ENCODE measurements around the gene PPP2R3A.
"Not testable (repeated sequence)": the region's sequence is repeated elsewhere in the genome, so short reads cannot be mapped to it uniquely, and the experiment has no call there.

Gene PPP2R3A

GRCh38 chr3:136141291-136141785, 175.8 kb downstream of the PPP2R3A start:
- Histone ChIP-seq H3K36me3 (ENCODE audit: insufficient read depth, low read length) (peaks cover 6% of the 10 kb centered on the region; the same call in 1 of the 2 replicates), H3F3A (ENCODE audit: low read depth) (no peaks in the 10 kb centered on the region; the same call in 1 of the 2 replicates), H3K4me3 (ENCODE audit: low read length, poor library complexity, severe bottlenecking) (no peak overlapping the region), H3K9ac (ENCODE audit: low read depth, low read length, poor library complexity, severe bottlenecking) (no peak overlapping the region), H3K4me2 (ENCODE audit: low read depth, low read length, poor library complexity, severe bottlenecking) (no peak overlapping the region), H3K9me3 (ENCODE audit: insufficient read depth, low read depth, low read length) (no peaks in the 10 kb centered on the region), H3K9me2 (replicated peaks; ENCODE audit: low read depth, low read length) (no peaks in the 10 kb centered on the region), H3K27me3 (ENCODE audit: insufficient read depth, low read length, poor library complexity, severe bottlenecking) (no peaks in the 10 kb centered on the region), H3K79me2 (ENCODE audit: insufficient read depth, low read length) (peaks cover 13% of the 10 kb centered on the region; the same call in 1 of the 2 replicates), H4K20me1 (ENCODE audit: insufficient read depth, low read length, poor library complexity, severe bottlenecking) (peaks cover 3% of the 10 kb centered on the region), H3K4me1 (ENCODE audit: insufficient read depth, low read length, poor library complexity, severe bottlenecking) (peaks cover 35% of the 10 kb centered on the region), H2AFZ (ENCODE audit: low read length) (no peak overlapping the region)
- no peak for TF ChIP-seq CTCF (conservative IDR thresholded peaks at IDR 0.05; ENCODE audit: low read length)
- no peak for TF ChIP-seq EZH2phosphoT487 (IDR thresholded peaks at IDR 0.05; ENCODE audit: borderline replicate concordance)

- no peak overlapping the region for H3K4me2 ChIP-seq (ENCODE audit: low read depth, low read length, poor library complexity, severe bottlenecking)
- H2AFZ ChIP-seq (ENCODE audit: low read length): no peak overlapping the region
- H3K36me3 ChIP-seq (ENCODE audit: insufficient read depth, low read length): peaks cover 6% of the 10 kb centered on the region; the same call in 1 of the 2 replicates
- H3K9ac ChIP-seq (ENCODE audit: low read depth, low read length, poor library complexity, severe bottlenecking): no peak overlapping the region
- peaks cover 16% of the 10 kb centered on the region; the same call in 1 of the 2 replicates for H3K79me2 ChIP-seq (ENCODE audit: insufficient read depth, low read length)
- no peak overlapping the region for H3K4me3 ChIP-seq (ENCODE audit: low read length, poor library complexity, severe bottlenecking)
- TF ChIP-seq EZH2phosphoT487 (IDR thresholded peaks at IDR 0.05; ENCODE audit: borderline replicate concordance) (no peak), CTCF (conservative IDR thresholded peaks at IDR 0.05; ENCODE audit: low read length) (no peak)
- no peaks in the 10 kb centered on the region for H3K9me2 ChIP-seq (replicated peaks; ENCODE audit: low read depth, low read length)
- no peaks in the 10 kb centered on the region; the same call in 1 of the 2 replicates for H3F3A ChIP-seq (ENCODE audit: low read depth)
- no peaks in the 10 kb centered on the region for H3K9me3 ChIP-seq (ENCODE audit: insufficient read depth, low read depth, low read length)
- H3K27me3 ChIP-seq (ENCODE audit: insufficient read depth, low read length, poor library complexity, severe bottlenecking): no peaks in the 10 kb centered on the region
- peaks cover 30% of the 10 kb centered on the region for H3K4me1 ChIP-seq (ENCODE audit: insufficient read depth, low read length, poor library complexity, severe bottlenecking)
- H4K20me1 ChIP-seq (ENCODE audit: insufficient read depth, low read length, poor library complexity, severe bottlenecking): peaks cover 9% of the 10 kb centered on the region
Measured at GRCh38 chr3:136141891-136142290, 176.4 kb downstream of the PPP2R3A start.

GRCh38 chr3:136142592-136142991, 177.1 kb downstream of the PPP2R3A start:
- Histone ChIP-seq H4K20me1 (ENCODE audit: insufficient read depth, low read length, poor library complexity, severe bottlenecking) (peaks cover 16% of the 10 kb centered on the region), H3K4me1 (ENCODE audit: insufficient read depth, low read length, poor library complexity, severe bottlenecking) (peaks cover 26% of the 10 kb centered on the region), H3K79me2 (ENCODE audit: insufficient read depth, low read length) (peaks cover 23% of the 10 kb centered on the region; the same call in 1 of the 2 replicates), H3F3A (ENCODE audit: low read depth) (no peaks in the 10 kb centered on the region; the same call in 1 of the 2 replicates), H3K9me3 (ENCODE audit: insufficient read depth, low read depth, low read length) (no peaks in the 10 kb centered on the region), H3K4me3 (ENCODE audit: low read length, poor library complexity, severe bottlenecking) (no peak overlapping the region), H3K4me2 (ENCODE audit: low read depth, low read length, poor library complexity, severe bottlenecking) (no peak overlapping the region), H3K36me3 (ENCODE audit: insufficient read depth, low read length) (peaks cover 12% of the 10 kb centered on the region; the same call in 1 of the 2 replicates), H3K27me3 (ENCODE audit: insufficient read depth, low read length, poor library complexity, severe bottlenecking) (no peaks in the 10 kb centered on the region), H3K9me2 (replicated peaks; ENCODE audit: low read depth, low read length) (no peaks in the 10 kb centered on the region), H2AFZ (ENCODE audit: low read length) (no peak overlapping the region), H3K9ac (ENCODE audit: low read depth, low read length, poor library complexity, severe bottlenecking) (no peak overlapping the region)
- TF ChIP-seq CTCF (conservative IDR thresholded peaks at IDR 0.05; ENCODE audit: low read length): no peak
- no peak for TF ChIP-seq EZH2phosphoT487 (IDR thresholded peaks at IDR 0.05; ENCODE audit: borderline replicate concordance)

GRCh38 chr3:136144397-136144796, 178.9 kb downstream of the PPP2R3A start:
- not testable (repeated sequence) for H3K9me2 ChIP-seq (replicated peaks; ENCODE audit: low read depth, low read length)
- peaks cover 30% of the 10 kb centered on the region; the same call in 1 of the 2 replicates for H3K36me3 ChIP-seq (ENCODE audit: insufficient read depth, low read length)

More at GRCh38 chr3:136144397-136144796, 178.9 kb downstream of the PPP2R3A start:
- H2AFZ ChIP-seq (ENCODE audit: low read length); H3K4me3 ChIP-seq (ENCODE audit: low read length, poor library complexity, severe bottlenecking); H3K9ac ChIP-seq (ENCODE audit: low read depth, low read length, poor library complexity, severe bottlenecking); H3K9me3 ChIP-seq (ENCODE audit: insufficient read depth, low read depth, low read length); H3F3A ChIP-seq (ENCODE audit: low read depth); H3K4me2 ChIP-seq (ENCODE audit: low read depth, low read length, poor library complexity, severe bottlenecking); H3K27me3 ChIP-seq (ENCODE audit: insufficient read depth, low read length, poor library complexity, severe bottlenecking): not testable (repeated sequence)
- Histone ChIP-seq H3K79me2 (ENCODE audit: insufficient read depth, low read length) (peaks cover 41% of the 10 kb centered on the region), H3K4me1 (ENCODE audit: insufficient read depth, low read length, poor library complexity, severe bottlenecking) (peaks cover 18% of the 10 kb centered on the region), H4K20me1 (ENCODE audit: insufficient read depth, low read length, poor library complexity, severe bottlenecking) (peaks cover 34% of the 10 kb centered on the region)

Data from Loucy (cell line).